H1 (cell line): Measurements from ENCODE around the gene MRAP. TPM values are rescaled to one million over a fixed set of nuclear protein-coding genes. Genes with fewer than 3 reads are reported as not detected.

Experiments
- CTCF ChIA-PET: fragments of 300-600 bp; sonication (Branson Sonifier 250); formaldehyde crosslinking; loops from one replicate; lab custom pipeline; 2021; ENCODE audit not compliant: partially characterized antibody; lab: Charles Lee
- POLR2A ChIA-PET: fragments of 300-600 bp; sonication (Branson Sonifier 250); formaldehyde crosslinking; loops from one replicate; lab custom pipeline; 2021; ENCODE audit warnings: inconsistent platforms; ENCODE audit not compliant: partially characterized antibody; lab: Charles Lee
- DNase-seq, 2 experiments: peaks; one replicate each; pipeline versions ENCODE4 v3.0.0 to v3.0.0-alpha.2; 2010 to 2022; ENCODE audit warnings: low spot score in 2 of 2, low read depth in 1 of 2, mixed read lengths in 1 of 2
- FAIRE-seq: peaks from 2 replicates; lab custom pipeline; 2011; peaks lifted over from hg19 to GRCh38; lab: Jason Lieb, UNC
- H2AFZ ChIP-seq: 2 replicates; pipeline ENCODE4 v1.8.1; 2012; ENCODE audit warnings: low read length, inconsistent platforms
- H2AK5ac ChIP-seq: 2 replicates; pipeline ENCODE4 v1.6.1; 2013; ENCODE audit warnings: low read depth, low read length
- H2BK120ac ChIP-seq: replicated peaks from 2 replicates; pipeline ENCODE3; 2013; ENCODE audit warnings: low read depth, low read length, inconsistent platforms
- H2BK12ac ChIP-seq: 2 replicates; pipeline ENCODE4 v1.6.1; 2013; ENCODE audit warnings: low read depth, low read length
- H2BK15ac ChIP-seq: 2 replicates; pipeline ENCODE4 v1.6.1; 2013; ENCODE audit warnings: low read length
- H2BK20ac ChIP-seq: 2 replicates; pipeline ENCODE4 v1.6.1; 2013; ENCODE audit warnings: low read length
- H2BK5ac ChIP-seq: 2 replicates; pipeline ENCODE4 v1.6.1; 2013; ENCODE audit warnings: low read depth, low read length
- H3K14ac ChIP-seq: 2 replicates; pipeline ENCODE4 v1.6.1; 2013; ENCODE audit warnings: inconsistent platforms; ENCODE audit not compliant: insufficient read length
- H3K18ac ChIP-seq: 2 replicates; pipeline ENCODE4 v1.6.1; 2013; ENCODE audit warnings: low read length; ENCODE audit errors: extremely low read depth
- H3K23ac ChIP-seq: 2 replicates; pipeline ENCODE4 v1.6.1; 2013; ENCODE audit warnings: inconsistent platforms; ENCODE audit not compliant: insufficient read length
- H3K23me2 ChIP-seq: 2 replicates; pipeline ENCODE4 v1.6.1; 2013; ENCODE audit warnings: low read depth, low read length
- H3K27ac ChIP-seq: 2 replicates; pipeline ENCODE4 v1.6.1; 2011; ENCODE audit warnings: low read depth, low read length, inconsistent platforms
- H3K27me3 ChIP-seq, 4 experiments: replicated peaks in 1 of 4; 1 replicate in 1 of 4; 2 replicates in 3 of 4; pipeline versions ENCODE4 v1.6.1 to v1.8.1; 2011 to 2013; ENCODE audit warnings: low read length in 3 of 4, mild to moderate bottlenecking in 3 of 4, inconsistent platforms in 2 of 4, mixed read lengths in 2 of 4, moderate library complexity in 1 of 4; ENCODE audit not compliant: control insufficient read depth in 3 of 4, insufficient read depth in 3 of 4; ENCODE audit errors: extremely low read depth in 1 of 4
- H3K36me3 ChIP-seq, 4 experiments: 2 replicates each; pipeline versions ENCODE4 v1.6.1 to v1.8.1; 2011 to 2013; ENCODE audit warnings: mild to moderate bottlenecking in 4 of 4, low read length in 3 of 4, moderate library complexity in 2 of 4, control low read depth in 1 of 4, inconsistent platforms in 1 of 4; ENCODE audit not compliant: insufficient read depth in 4 of 4, control insufficient read depth in 2 of 4
- H3K4ac ChIP-seq: replicated peaks from 2 replicates; pipeline ENCODE3; 2013; ENCODE audit warnings: low read length, low read depth, mixed read lengths, inconsistent platforms; ENCODE audit not compliant: insufficient read length
- H3K4me1 ChIP-seq, 4 experiments: replicated peaks in 1 of 4; 1 replicate in 1 of 4; 2 replicates in 3 of 4; pipeline versions ENCODE4 v1.6.1 to v1.8.1; 2011 to 2013; ENCODE audit warnings: low read length in 3 of 4, inconsistent platforms in 2 of 4, mixed read lengths in 1 of 4; ENCODE audit not compliant: insufficient read depth in 4 of 4, control insufficient read depth in 3 of 4
- H3K4me2 ChIP-seq, 2 experiments: 2 replicates each; pipeline versions ENCODE4 v1.6.1 to v1.8.1; 2011 to 2013; ENCODE audit warnings: low read depth in 2 of 2, low read length in 2 of 2, control low read depth in 1 of 2, inconsistent platforms in 1 of 2, mild to moderate bottlenecking in 1 of 2; ENCODE audit not compliant: insufficient read depth in 1 of 2
- H3K4me3 ChIP-seq, 4 experiments: fragments of 200-600, 300-600 bp in 1 of 4; sonication (generic), shearing (Covaris generic), sonication (Bioruptor Twin) in 1 of 4; 2 replicates each; pipeline versions ENCODE4 v1.5.1 to v1.8.1; 2011 to 2016; ENCODE audit warnings: low read length in 4 of 4, low read depth in 3 of 4, control low read depth in 2 of 4, inconsistent platforms in 2 of 4, mild to moderate bottlenecking in 2 of 4, mixed read lengths in 1 of 4, moderate library complexity in 1 of 4; ENCODE audit not compliant: insufficient read depth in 2 of 4; ENCODE audit errors: extremely low read depth in 1 of 4
- H3K56ac ChIP-seq: replicated peaks from 2 replicates; pipeline ENCODE3; 2013; ENCODE audit warnings: low read depth, mild to moderate bottlenecking, mixed read lengths, low read length, inconsistent platforms; ENCODE audit not compliant: insufficient read length
- H3K79me1 ChIP-seq: 2 replicates; pipeline ENCODE4 v1.6.1; 2013; ENCODE audit warnings: low read depth, low read length, control low read depth
- H3K79me2 ChIP-seq, 2 experiments: 2 replicates each; pipeline versions ENCODE4 v1.6.1 to v1.8.1; 2012 to 2013; ENCODE audit warnings: low read length in 2 of 2, mild to moderate bottlenecking in 2 of 2, inconsistent platforms in 1 of 2; ENCODE audit not compliant: insufficient read depth in 2 of 2, control insufficient read depth in 1 of 2
- H3K9ac ChIP-seq, 4 experiments: replicated peaks in 1 of 4; 1 replicate in 1 of 4; 2 replicates in 3 of 4; pipeline versions ENCODE4 v1.6.1 to v1.8.1; 2011 to 2013; ENCODE audit warnings: low read depth in 3 of 4, low read length in 3 of 4, control low read depth in 2 of 4, mild to moderate bottlenecking in 2 of 4, moderate library complexity in 2 of 4, inconsistent platforms in 1 of 4; ENCODE audit errors: extremely low read depth in 1 of 4
- H3K9me3 ChIP-seq, 2 experiments: 2 replicates each; pipeline versions ENCODE4 v1.6.1 to v1.8.1; 2012 to 2013; ENCODE audit warnings: mild to moderate bottlenecking in 2 of 2, moderate library complexity in 2 of 2, control low read depth in 1 of 2, inconsistent platforms in 1 of 2, low read depth in 1 of 2, low read length in 1 of 2, mixed read lengths in 1 of 2; ENCODE audit not compliant: insufficient read depth in 2 of 2
- H4K20me1 ChIP-seq, 2 experiments: replicated peaks in 1 of 2; 2 replicates each; pipeline versions ENCODE3 to v1.8.1; 2011 to 2013; ENCODE audit warnings: inconsistent platforms in 2 of 2, low read length in 2 of 2, mild to moderate bottlenecking in 1 of 2; ENCODE audit not compliant: insufficient read depth in 2 of 2, control insufficient read depth in 1 of 2
- H4K5ac ChIP-seq: 2 replicates; pipeline ENCODE4 v1.6.1; 2013; ENCODE audit warnings: low read length, low read depth, mixed read lengths, inconsistent platforms; ENCODE audit not compliant: insufficient read length
- H4K8ac ChIP-seq: 2 replicates; pipeline ENCODE4 v1.8.0; 2013; ENCODE audit warnings: mild to moderate bottlenecking, moderate library complexity, low read length, inconsistent platforms; ENCODE audit not compliant: insufficient read depth; ENCODE audit errors: extremely low read depth
- H4K91ac ChIP-seq: replicated peaks from 2 replicates; pipeline ENCODE3; 2013; ENCODE audit warnings: low read length, mixed read lengths, inconsistent platforms; ENCODE audit not compliant: insufficient read length
- BACH1 ChIP-seq: IDR thresholded peaks from 2 replicates; pipeline ENCODE4 v1.6.1; 2012; ENCODE audit warnings: low read length, improper control_type of control experiment
- MAX ChIP-seq: IDR thresholded peaks from 2 replicates; pipeline ENCODE4 v1.6.1; 2012; ENCODE audit warnings: inconsistent platforms
- TBP ChIP-seq: IDR thresholded peaks from 2 replicates; pipeline ENCODE4 v1.6.1; 2011; ENCODE audit warnings: low read depth, low read length, improper control_type of control experiment
- WGBS, 2 experiments: shearing (Covaris generic) in 1 of 2; methylation state at CpG; one replicate each; pipeline versions ENCODE4 v1.1.6 to v1.1.7; 2013 to 2015; ENCODE audit warnings: low lambda C conversion rate in 2 of 2, mixed read lengths in 2 of 2, inconsistent platforms in 1 of 2, low coverage in 1 of 2, missing lambda C conversion rate in 1 of 2; ENCODE audit not compliant: insufficient replicate concordance in 2 of 2, insufficient coverage in 1 of 2, insufficient read length in 1 of 2; ENCODE audit errors: extremely low coverage in 1 of 2, missing lambda C conversion rate in 1 of 2; 5-methylcytosine and 5-hydroxymethylcytosine counted together
- polyA plus RNA-seq, 7 experiments: library from polyadenylated mRNA; depleted of rRNA in 3 of 7; stranded (reverse) in 5 of 7; unstranded in 2 of 7; fragments of >200 nt in 5 of 7; fragments of 200-250 nt in 2 of 7; gene quantifications; 1 replicate in 5 of 7; 2 replicates in 1 of 7; 4 replicates in 1 of 7; pipeline versions ENCODE4 v1.2.1 to v1.2.3, GENCODE V29; 2011 to 2013; ENCODE audit warnings: missing spikeins in 2 of 7, mixed read lengths in 2 of 7
- total RNA-seq: library from RNA; stranded (reverse); fragmentation: NEBNext Ultra II Directional; extraction: Animal tissue kit (Norgen Biotek cat#: 25700); gene quantifications from 2 replicates; pipeline ENCODE4 v1.2.1, GENCODE V29; 2021

Gene MRAP
- total and polyA plus RNA-seq, 2 of the 8 experiments (the other 6 are each of a cell fraction or from before 2014, with no cell fraction given) = not detected

GRCh38 chr21:32322676-32323075, 24.0 kb downstream of the MRAP start:
- no peak for FAIRE-seq

More at GRCh38 chr21:32322676-32323075, 24.0 kb downstream of the MRAP start:
- CTCF ChIA-PET = interaction anchor here (0.5 to 1.6 kb wide), 5 partner anchors 10 to 1187 kb away, joined by 3 to 6 read pairs (median 3); no protein-coding TSS in a partner anchor
- POLR2A ChIA-PET = interaction anchor here (1.5 kb wide), 1 partner anchor 14 kb away, joined by 4 read pairs; no protein-coding TSS in a partner anchor
- H3K4me2 ChIP-seq = no peak overlapping the region
- H3K4me3 ChIP-seq = no peak overlapping the region
- H3K79me1 ChIP-seq = peaks cover 3% of the 10 kb centered on the region; the same call in 1 of the 2 replicates
- H4K5ac ChIP-seq = no peak overlapping the region
- H2AFZ ChIP-seq = no peak overlapping the region
- H3K23ac ChIP-seq = no peak overlapping the region
- no peak overlapping the region for H2BK12ac ChIP-seq
- H3K9ac ChIP-seq = no peak overlapping the region
- no peak overlapping the region for H4K91ac ChIP-seq
- H2AK5ac ChIP-seq = no peak overlapping the region
- no peaks in the 10 kb centered on the region for H3K4me1 ChIP-seq
- H2BK5ac ChIP-seq = no peak overlapping the region
- no peaks in the 10 kb centered on the region for H3K9me3 ChIP-seq
- no peak overlapping the region for H3K4ac ChIP-seq
- H3K23me2 ChIP-seq = no peaks in the 10 kb centered on the region
- DNase-seq = no peak
- H2BK20ac ChIP-seq = no peak overlapping the region
- H3K27me3 ChIP-seq = no peaks in the 10 kb centered on the region
- H3K27ac ChIP-seq = no peak overlapping the region
- no peak overlapping the region for H4K8ac ChIP-seq
- H3K79me2 ChIP-seq = no peaks in the 10 kb centered on the region
- 87% methylated on average over 10 of the region's 10 CpGs; no CpG with 5 or more reads in 1 of the 2 experiments for WGBS, 2 experiments
- no peak overlapping the region for H3K14ac ChIP-seq
- H2BK120ac ChIP-seq = no peak overlapping the region
- H3K56ac ChIP-seq = no peak overlapping the region
- no peak for TF ChIP-seq MAX
- TF ChIP-seq BACH1 = no peak
- no peak for TF ChIP-seq TBP
- H3K18ac ChIP-seq = no peak overlapping the region
- peaks cover 46 to 88% (median 77%) of the 10 kb centered on the region in 4 experiments for H3K36me3 ChIP-seq
- H4K20me1 ChIP-seq = peaks cover 0 to 5% of the 10 kb centered on the region in 2 experiments
- no peak overlapping the region for H2BK15ac ChIP-seq
